Left ventricle myocardium inferior (tissue), 1 donor: Measurements from ENCODE around the gene HRH4. TPM values are rescaled to one million over a fixed set of nuclear protein-coding genes. Genes with fewer than 3 reads are reported as not detected.

Source experiments
- DNase-seq: peaks from one replicate; pipeline ENCODE4 v3.0.0-alpha.2; 2020
- H3K27ac ChIP-seq: fragments of 200-600 bp; replicated peaks from 2 replicates; pipeline ENCODE4 v1.8.0; 2021
- H3K27me3 ChIP-seq: fragments of 200-600 bp; 2 replicates; pipeline ENCODE4 v1.8.0; 2021; ENCODE audit warnings: low read depth
- H3K36me3 ChIP-seq: fragments of 200-600 bp; 2 replicates; pipeline ENCODE4 v1.8.0; 2021
- H3K4me1 ChIP-seq: fragments of 200-600 bp; 2 replicates; pipeline ENCODE4 v1.8.0; 2021
- H3K4me3 ChIP-seq: fragments of 200-600 bp; 2 replicates; pipeline ENCODE4 v1.8.0; 2021; ENCODE audit warnings: mild to moderate bottlenecking, moderate library complexity
- H3K9me3 ChIP-seq: fragments of 200-600 bp; replicated peaks from 2 replicates; pipeline ENCODE4 v1.8.0; 2021
- CTCF ChIP-seq: fragments of 200-600 bp; IDR thresholded peaks from 2 replicates; pipeline ENCODE4 v1.8.0; 2021; ENCODE audit warnings: antibody characterized with exemption, mild to moderate bottlenecking, borderline replicate concordance
- intact Hi-C: fragments of 100-400 bp; cut with micrococcal nuclease; formaldehyde crosslinking; loops from one replicate; pipeline ENCODE4 v1.11.0; 2022
- total RNA-seq: library from RNA; stranded (reverse); fragmentation: NEBNext Ultra II Directional; extraction: Animal tissue kit (Norgen Biotek cat#: 25700); gene quantifications from one replicate; pipeline ENCODE4 v1.2.1, GENCODE V29; 2021
- donor health status: DM: no; HTN: yes; CAD: no; lungs with severe emphysema.

Gene HRH4
- total RNA-seq, 1 donor from 2014 or later, result 0.33 TPM

- no peak overlapping the region for H3K4me3 ChIP-seq
- intact Hi-C loops, result no loop called here
- H3K4me1 ChIP-seq, result no peaks in the 10 kb centered on the region
- H3K27me3 ChIP-seq, result peaks cover 8% of the 10 kb centered on the region
- DNase-seq, result no peak
- no peak overlapping the region for H3K27ac ChIP-seq
- no peak for TF ChIP-seq CTCF
- H3K36me3 ChIP-seq, result no peaks in the 10 kb centered on the region
- no peaks in the 10 kb centered on the region for H3K9me3 ChIP-seq
Measured at GRCh38 chr18:24515721-24516120, 55.3 kb downstream of the HRH4 start.

DNA sequence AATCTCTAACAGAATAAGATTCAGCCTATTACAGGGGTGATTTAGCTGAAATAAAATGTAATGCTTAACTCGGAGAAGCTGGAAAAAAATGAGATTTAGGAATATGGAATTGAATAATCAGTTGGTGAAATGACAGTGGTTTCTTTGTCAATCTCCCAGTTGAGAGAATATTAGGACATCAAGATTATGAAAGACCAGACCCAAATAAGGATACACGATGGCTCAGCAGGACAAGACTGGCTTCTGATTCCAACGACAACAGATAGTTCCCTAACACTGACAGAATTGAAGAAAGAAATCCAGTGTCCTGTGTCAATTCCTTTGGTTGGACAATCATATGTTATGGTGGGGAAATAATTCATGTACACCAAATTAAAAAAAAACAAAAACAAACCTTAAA is 55.8 kb downstream of the HRH4 start:
- H3K9me3 ChIP-seq, result no peaks in the 10 kb centered on the region
- no peaks in the 10 kb centered on the region for H3K36me3 ChIP-seq
- DNase-seq, result no peak
- intact Hi-C loops, result no loop called here
- TF ChIP-seq CTCF, result no peak
- H3K27ac ChIP-seq, result no peak overlapping the region
- no peaks in the 10 kb centered on the region for H3K4me1 ChIP-seq
- no peak overlapping the region for H3K4me3 ChIP-seq
- H3K27me3 ChIP-seq, result peaks cover 8% of the 10 kb centered on the region

DNA sequence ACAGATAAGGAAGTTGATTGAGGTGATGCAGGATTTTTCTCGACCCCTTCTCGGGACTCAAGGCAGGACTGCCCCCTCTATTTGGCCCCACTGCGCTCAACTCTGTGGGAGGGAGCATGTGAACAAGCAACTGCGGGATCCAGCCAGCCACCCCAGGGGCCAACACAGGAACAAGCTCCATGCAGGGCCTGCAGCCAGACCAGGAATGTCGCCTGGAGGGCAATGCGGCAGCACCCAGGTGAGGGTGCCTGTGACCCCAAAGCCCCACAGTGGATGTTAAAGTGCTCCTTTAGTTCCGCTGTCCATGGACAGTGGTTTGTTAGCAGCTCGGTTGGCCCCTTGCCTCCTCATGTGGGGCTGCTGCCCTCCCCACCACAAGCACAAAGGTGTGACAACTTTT is 57.1 kb downstream of the HRH4 start:
- Histone ChIP-seq H3K4me3 (no peak overlapping the region), H3K4me1 (no peaks in the 10 kb centered on the region), H3K27ac (no peak overlapping the region), H3K27me3 (peaks cover 8% of the 10 kb centered on the region), H3K36me3 (no peaks in the 10 kb centered on the region), H3K9me3 (no peaks in the 10 kb centered on the region)
- intact Hi-C loops, result no loop called here
- DNase-seq, result no peak
- no peak for TF ChIP-seq CTCF

DNA sequence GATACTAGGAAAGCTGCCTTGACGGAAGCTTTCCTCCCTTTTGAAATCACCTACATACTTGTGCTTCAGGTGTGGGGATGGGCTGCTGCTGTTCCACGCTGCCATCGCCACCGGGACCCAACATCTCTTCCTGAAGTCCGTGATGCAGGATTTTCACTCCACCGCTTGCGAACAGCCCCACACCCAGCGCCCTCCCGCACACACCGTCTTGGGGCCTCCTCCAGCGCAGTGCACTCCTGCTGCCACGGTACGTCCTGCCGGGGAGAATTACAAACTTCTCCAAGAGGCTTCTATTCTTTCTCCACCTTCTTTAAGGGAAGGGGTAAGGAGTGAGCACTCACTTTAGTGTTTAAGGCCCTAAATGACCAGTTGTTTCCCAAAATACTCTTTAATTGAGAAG is 58.2 kb downstream of the HRH4 start:
- DNase-seq, result no peak
- Histone ChIP-seq H3K36me3 (no peaks in the 10 kb centered on the region), H3K27me3 (peaks cover 8% of the 10 kb centered on the region), H3K9me3 (no peaks in the 10 kb centered on the region), H3K4me1 (no peaks in the 10 kb centered on the region), H3K27ac (no peak overlapping the region), H3K4me3 (no peak overlapping the region)
- intact Hi-C loops, result no loop called here
- no peak for TF ChIP-seq CTCF

Other genes with a start within 250 kb of the HRH4 start
- 82.8 TPM for gene OSBPL1A, start 62.8 kb upstream of the HRH4 start, total RNA-seq
- gene IMPACT, start 34.0 kb upstream of the HRH4 start, total RNA-seq, result 20.2 TPM